Measurements from ENCODE around the gene ANKZF1. TPM values are rescaled to one million over a fixed set of nuclear protein-coding genes. Genes with fewer than 3 reads are reported as not detected.
A peak's percentile ranks its signal among the peaks of the same experiment; 100 is the strongest.

The ANKZF1 gene
- total and polyA plus RNA-seq, 3 experiments from 2014 or later = 32.5 to 76.0 (median 72.4) TPM

- POLR2A ChIA-PET = interaction anchor here (3.9 kb wide), 1 partner anchor 29 kb away, joined by 88 read pairs; the partner anchor contains the start of gene CNPPD1
- Histone ChIP-seq H3K27ac (ENCODE audit: low read depth, low read length) (no peak overlapping the region), H3K4me3 (ENCODE audit: low read length) (no peak overlapping the region), H3K27me3 (ENCODE audit: insufficient read depth, low read length, poor library complexity, severe bottlenecking) (no peaks in the 10 kb centered on the region), H3K4me1 (ENCODE audit: insufficient read depth, low read length) (peaks cover 24% of the 10 kb centered on the region), H3K36me3 (ENCODE audit: insufficient read depth, low read length) (peaks cover 20% of the 10 kb centered on the region), H3K9me3 (ENCODE audit: low read length) (no peaks in the 10 kb centered on the region)
- no peak for DNase-seq
- CTCF ChIA-PET = interaction anchor here (0.7 to 1.7 kb wide), 7 partner anchors 10 to 1016 kb away, joined by 3 to 4 read pairs (median 3); partner anchors contain the start of genes CNPPD1 and NHEJ1
- Mint-ChIP-seq H3K36me3 (peaks cover 0 to 26% (median 0%) of the 10 kb centered on the region in 3 donors), H3K27me3 (no peaks in the 10 kb centered on the region), H3K4me1 (peaks cover 30 to 46% (median 44%) of the 10 kb centered on the region in 3 donors), H3K4me3 (peak overlapping the region in 1 of 7 donors; percentile 37), H3K27ac (peak overlapping the region in 6 of 8 donors; percentile 11 to 96 (median 83)), H3K9me3 (peaks cover 0 to 5% (median 0%) of the 10 kb centered on the region in 5 donors)
These were observed 25.0 kb upstream of the ANKZF1 start for GRCh38 chr2:219204425-219205164.

DNA sequence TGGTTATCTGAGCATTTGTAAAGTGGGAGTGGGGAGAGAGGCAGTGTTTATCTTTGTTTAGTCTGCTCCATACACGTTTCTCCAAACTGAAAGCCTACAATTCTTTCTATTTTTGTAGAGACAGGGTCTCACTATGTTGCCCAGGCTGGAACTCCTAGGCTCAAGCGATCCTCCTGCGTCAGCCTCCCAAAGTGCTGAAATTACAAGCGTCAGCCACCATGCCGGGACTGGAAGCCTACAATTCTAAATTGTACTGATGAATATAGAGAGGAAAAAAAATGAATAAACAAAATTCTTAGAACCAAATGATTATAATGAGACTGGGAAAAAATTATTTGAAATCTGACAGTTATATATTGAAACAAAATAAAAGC, 24.5 kb upstream of the ANKZF1 start:
- CTCF ChIA-PET = interaction anchor here (0.7 to 4.0 kb wide), 6 partner anchors 9 to 90 kb away, joined by 3 to 14 read pairs (median 6); partner anchors contain the start of genes CNPPD1 and NHEJ1
- peaks cover 0 to 5% (median 0%) of the 10 kb centered on the region in 5 donors for H3K9me3 Mint-ChIP-seq
- H3K36me3 Mint-ChIP-seq = peaks cover 0 to 27% (median 0%) of the 10 kb centered on the region in 3 donors
- no peaks in the 10 kb centered on the region for H3K27me3 Mint-ChIP-seq
- H3K4me3 ChIP-seq (ENCODE audit: low read length) = no peak overlapping the region
- no peaks in the 10 kb centered on the region for H3K9me3 ChIP-seq (ENCODE audit: low read length)
- POLR2A ChIA-PET = interaction anchor here (2.1 to 3.9 kb wide), 3 partner anchors 25 to 49 kb away, joined by 16 to 88 read pairs (median 16); partner anchors contain the start of genes CNPPD1 and TUBA4A
- H3K27ac Mint-ChIP-seq = peak overlapping the region; percentile 34 to 99 (median 93)
- peaks cover 20% of the 10 kb centered on the region for H3K36me3 ChIP-seq (ENCODE audit: insufficient read depth, low read length)
- peaks cover 20% of the 10 kb centered on the region for H3K4me1 ChIP-seq (ENCODE audit: insufficient read depth, low read length)
- H3K4me1 Mint-ChIP-seq = peaks cover 31 to 49% (median 46%) of the 10 kb centered on the region in 3 donors
- H3K4me3 Mint-ChIP-seq = peak overlapping the region in 4 of 7 donors; percentile 31 to 53 (median 39)
- no peak for DNase-seq
- no peak overlapping the region for H3K27ac ChIP-seq (ENCODE audit: low read depth, low read length)
- H3K27me3 ChIP-seq (ENCODE audit: insufficient read depth, low read length, poor library complexity, severe bottlenecking) = no peaks in the 10 kb centered on the region

- Histone ChIP-seq H3K4me1 (ENCODE audit: insufficient read depth, low read length) (peaks cover 24% of the 10 kb centered on the region), H3K9me3 (ENCODE audit: low read length) (no peaks in the 10 kb centered on the region), H3K27ac (ENCODE audit: low read depth, low read length) (peak overlapping the region; percentile 85), H3K27me3 (ENCODE audit: insufficient read depth, low read length, poor library complexity, severe bottlenecking) (no peaks in the 10 kb centered on the region), H3K36me3 (ENCODE audit: insufficient read depth, low read length) (peaks cover 20% of the 10 kb centered on the region), H3K4me3 (ENCODE audit: low read length) (peak overlapping the region; percentile 81)
- peak overlapping the region; percentile 88 to 97 (median 94) for H3K4me3 Mint-ChIP-seq
- peaks cover 26 to 48% (median 44%) of the 10 kb centered on the region in 3 donors for H3K4me1 Mint-ChIP-seq
- CTCF ChIA-PET = interaction anchor here (0.7 to 7.1 kb wide), 10 partner anchors 13 to 89 kb away, joined by 3 to 70 read pairs (median 6); partner anchors contain the start of genes CNPPD1, GLB1L, NHEJ1 and SLC23A3
- H3K27ac Mint-ChIP-seq = peak overlapping the region; percentile 95 to 99 (median 96)
- no peaks in the 10 kb centered on the region for H3K27me3 Mint-ChIP-seq
- H3K9me3 Mint-ChIP-seq = peaks cover 0 to under 1% (median 0%) of the 10 kb centered on the region in 5 donors
- peaks cover 0 to 27% (median 0%) of the 10 kb centered on the region in 3 donors for H3K36me3 Mint-ChIP-seq
- no peak for DNase-seq
- POLR2A ChIA-PET = interaction anchor here (0.6 to 3.9 kb wide), 17 partner anchors 9 to 977 kb away, joined by 3 to 88 read pairs (median 5); partner anchors contain the start of genes ANKZF1, ATG9A, BCS1L and CNPPD1
These were observed 23.7 kb upstream of the ANKZF1 start for GRCh38 chr2:219205981-219206327.

DNA sequence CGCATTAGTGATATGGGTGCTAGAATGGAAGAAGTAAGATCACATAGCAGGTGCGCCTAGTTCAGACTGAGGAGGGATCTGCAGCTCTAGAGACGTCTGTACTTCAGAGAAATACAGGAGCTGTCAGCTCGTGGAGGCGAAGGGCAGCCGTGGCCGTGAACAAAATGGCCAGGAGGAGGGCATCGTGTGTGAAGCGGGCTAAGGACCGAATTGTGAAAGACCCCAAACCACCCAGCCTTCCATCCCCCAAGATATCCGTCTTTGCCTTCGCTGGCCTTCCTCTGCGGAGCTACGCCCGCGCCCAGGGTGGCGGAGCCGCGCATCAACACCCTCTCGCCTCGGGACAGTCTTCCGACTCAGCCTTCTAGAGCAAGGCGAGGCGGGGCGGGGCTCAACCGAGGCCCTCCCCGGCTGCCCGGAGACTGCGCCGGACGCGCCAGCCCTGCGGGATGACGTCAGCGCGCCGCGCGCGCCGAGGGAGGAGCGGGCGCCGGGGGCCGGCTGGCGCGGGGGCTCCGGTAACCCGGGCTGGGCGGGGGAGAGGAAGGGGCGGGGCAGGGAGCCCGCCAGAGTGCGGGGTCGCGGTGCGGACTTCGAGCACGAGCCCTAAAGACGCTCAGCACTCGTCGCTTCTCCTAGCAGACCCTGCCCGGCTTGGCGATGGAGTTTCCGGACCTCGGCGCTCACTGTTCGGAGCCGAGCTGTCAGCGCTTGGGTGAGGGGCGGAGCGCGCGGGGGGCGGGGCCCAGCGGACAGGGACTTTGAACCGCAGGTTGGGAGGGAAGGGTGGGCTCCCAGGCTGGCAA, 23.1 kb upstream of the ANKZF1 start, which contains the start of gene ZFAND2B:
Gene ZFAND2B, plus strand, starts transcription at position 455 of the 806 bp plus-strand sequence. Its CDS starts 206 bp downstream, at position 661.
- H3K4me1 ChIP-seq (ENCODE audit: insufficient read depth, low read length) = peaks cover 29% of the 10 kb centered on the region
- Mint-ChIP-seq H3K9me3 (no peaks in the 10 kb centered on the region), H3K4me3 (peak within 1 kb of the TSS; percentile 88 to 97 (median 94)), H3K36me3 (peaks cover 0 to 27% (median 0%) of the 10 kb centered on the region in 3 donors), H3K4me1 (peaks cover 32 to 53% (median 48%) of the 10 kb centered on the region in 3 donors), H3K27me3 (no peaks in the 10 kb centered on the region), H3K27ac (peak within 1 kb of the TSS; percentile 95 to 99 (median 96))
- peak within 1 kb of the TSS; percentile 85 for H3K27ac ChIP-seq (ENCODE audit: low read depth, low read length)
- ChIA-PET POLR2A (interaction anchor here (0.6 to 3.9 kb wide), 19 partner anchors 10 to 977 kb away, joined by 3 to 88 read pairs (median 5); partner anchors contain the start of genes ANKZF1, ATG9A, BCS1L and CNPPD1), CTCF (interaction anchor here (0.7 to 7.1 kb wide), 13 partner anchors 11 to 88 kb away, joined by 3 to 70 read pairs (median 5); partner anchors contain the start of genes CNPPD1, GLB1L, NHEJ1 and SLC23A3)
- peaks cover 20% of the 10 kb centered on the region for H3K36me3 ChIP-seq (ENCODE audit: insufficient read depth, low read length)
- peak within 1 kb of the TSS; percentile 81 for H3K4me3 ChIP-seq (ENCODE audit: low read length)
- H3K27me3 ChIP-seq (ENCODE audit: insufficient read depth, low read length, poor library complexity, severe bottlenecking) = no peaks in the 10 kb centered on the region
- DNase-seq = peak; percentile 95 to 98 (median 96)
- no peaks in the 10 kb centered on the region for H3K9me3 ChIP-seq (ENCODE audit: low read length)

DNA sequence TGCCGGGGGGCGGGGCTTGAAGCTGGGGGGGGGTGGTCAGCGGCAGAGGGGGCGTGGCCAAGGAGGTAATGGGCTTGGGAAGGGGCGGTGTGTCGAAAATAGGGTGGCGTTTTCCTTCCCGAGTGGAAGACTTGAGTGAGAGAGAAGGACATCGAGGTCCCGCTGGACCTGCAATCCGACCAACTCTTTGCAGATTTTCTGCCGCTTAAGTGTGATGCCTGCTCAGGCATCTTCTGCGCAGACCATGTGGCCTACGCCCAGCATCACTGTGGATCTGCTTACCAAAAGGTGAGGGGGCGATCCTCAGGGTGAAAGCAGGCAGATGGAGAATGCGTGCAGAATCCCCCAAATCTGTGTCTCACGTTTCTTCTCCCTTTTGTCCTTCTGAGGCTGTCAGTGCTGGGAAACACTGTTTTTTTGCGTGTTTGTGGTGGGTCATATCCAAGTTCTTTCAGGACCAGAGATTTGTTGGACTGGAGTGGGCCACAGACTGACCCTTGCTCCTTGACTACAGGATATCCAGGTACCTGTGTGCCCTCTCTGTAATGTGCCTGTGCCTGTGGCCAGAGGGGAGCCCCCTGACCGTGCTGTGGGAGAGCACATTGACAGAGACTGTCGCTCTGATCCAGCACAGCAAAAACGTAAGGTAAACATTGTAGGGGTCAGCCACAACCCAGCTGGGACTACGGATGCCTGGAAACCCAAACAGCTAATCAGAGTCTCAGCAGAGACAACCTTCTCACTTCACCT, 22.3 kb upstream of the ANKZF1 start:
- Histone ChIP-seq H3K4me3 (ENCODE audit: low read length) (peak overlapping the region; percentile 81), H3K9me3 (ENCODE audit: low read length) (no peaks in the 10 kb centered on the region), H3K27me3 (ENCODE audit: insufficient read depth, low read length, poor library complexity, severe bottlenecking) (no peaks in the 10 kb centered on the region), H3K4me1 (ENCODE audit: insufficient read depth, low read length) (peaks cover 29% of the 10 kb centered on the region), H3K36me3 (ENCODE audit: insufficient read depth, low read length) (peaks cover 20% of the 10 kb centered on the region), H3K27ac (ENCODE audit: low read depth, low read length) (peak overlapping the region; percentile 85)
- Mint-ChIP-seq H3K27ac (peak overlapping the region; percentile 74 to 97 (median 90)), H3K36me3 (peaks cover 0 to 27% (median 1%) of the 10 kb centered on the region in 3 donors), H3K27me3 (no peaks in the 10 kb centered on the region), H3K4me3 (peak overlapping the region; percentile 88 to 97 (median 94)), H3K9me3 (no peaks in the 10 kb centered on the region), H3K4me1 (peaks cover 32 to 53% (median 49%) of the 10 kb centered on the region in 3 donors)
- no peak for DNase-seq
- CTCF ChIA-PET = interaction anchor here (0.9 to 7.1 kb wide), 8 partner anchors 11 to 87 kb away, joined by 3 to 110 read pairs (median 9); partner anchors contain the start of genes CNPPD1, NHEJ1 and SLC23A3
- POLR2A ChIA-PET = interaction anchor here (0.8 to 3.9 kb wide), 12 partner anchors 23 to 315 kb away, joined by 3 to 88 read pairs (median 10); partner anchors contain the start of genes ANKZF1, ATG9A, CNPPD1 and DNAJB2

DNA sequence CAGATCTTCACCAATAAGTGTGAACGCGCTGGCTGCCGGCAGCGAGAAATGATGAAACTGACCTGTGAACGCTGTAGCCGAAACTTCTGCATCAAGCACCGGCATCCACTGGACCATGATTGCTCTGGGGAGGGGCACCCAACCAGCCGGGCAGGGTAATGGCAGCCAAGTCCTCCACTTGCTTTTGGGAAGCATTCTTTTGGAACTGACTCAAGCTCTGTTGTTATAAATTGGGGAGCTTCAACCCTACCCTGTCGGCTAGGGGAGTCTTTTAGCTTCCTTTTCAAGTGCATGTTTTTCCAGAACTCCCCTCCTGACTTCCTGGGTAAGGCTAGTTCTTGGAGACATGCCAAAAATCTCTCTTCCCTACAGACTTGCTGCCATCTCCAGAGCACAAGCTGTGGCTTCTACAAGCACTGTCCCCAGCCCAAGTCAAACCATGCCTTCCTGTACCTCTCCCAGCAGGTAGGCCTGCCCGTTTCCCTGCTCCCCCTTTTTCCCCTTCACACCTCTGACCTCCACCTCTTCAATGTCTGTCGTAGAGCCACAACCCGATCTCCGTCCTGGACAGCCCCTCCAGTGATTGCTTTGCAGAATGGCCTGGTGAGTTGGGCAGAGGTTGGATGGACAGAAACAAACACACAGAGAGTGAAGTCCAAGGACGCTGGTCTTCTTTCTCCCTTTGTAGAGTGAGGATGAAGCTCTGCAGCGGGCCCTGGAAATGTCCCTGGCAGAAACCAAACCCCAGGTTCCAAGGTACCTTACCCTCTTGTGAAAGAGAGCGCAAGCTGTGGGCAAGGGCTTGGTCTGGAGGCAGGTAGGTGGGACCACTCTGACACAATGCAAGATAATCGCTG, 21.5 kb upstream of the ANKZF1 start:
- Histone ChIP-seq H3K4me1 (ENCODE audit: insufficient read depth, low read length) (peaks cover 29% of the 10 kb centered on the region), H3K9me3 (ENCODE audit: low read length) (no peaks in the 10 kb centered on the region), H3K4me3 (ENCODE audit: low read length) (no peak overlapping the region), H3K27me3 (ENCODE audit: insufficient read depth, low read length, poor library complexity, severe bottlenecking) (no peaks in the 10 kb centered on the region), H3K36me3 (ENCODE audit: insufficient read depth, low read length) (peaks cover 20% of the 10 kb centered on the region), H3K27ac (ENCODE audit: low read depth, low read length) (no peak overlapping the region)
- POLR2A ChIA-PET = interaction anchor here (1.1 to 3.9 kb wide), 6 partner anchors 8 to 48 kb away, joined by 3 to 88 read pairs (median 7); partner anchors contain the start of genes CNPPD1, GLB1L, NHEJ1 and STK16
- CTCF ChIA-PET = interaction anchor here (0.7 to 7.1 kb wide), 7 partner anchors 10 to 87 kb away, joined by 3 to 110 read pairs (median 6); partner anchors contain the start of genes CNPPD1, NHEJ1 and SLC23A3
- H3K9me3 Mint-ChIP-seq = no peaks in the 10 kb centered on the region
- H3K4me1 Mint-ChIP-seq = peaks cover 32 to 53% (median 49%) of the 10 kb centered on the region in 3 donors
- H3K36me3 Mint-ChIP-seq = peaks cover 0 to 27% (median 1%) of the 10 kb centered on the region in 3 donors
- DNase-seq = no peak
- peak overlapping the region; percentile 88 to 97 (median 92) for H3K4me3 Mint-ChIP-seq
- H3K27ac Mint-ChIP-seq = peak overlapping the region in 7 of 8 donors; percentile 54 to 96 (median 88)
- no peaks in the 10 kb centered on the region for H3K27me3 Mint-ChIP-seq
